GM15510 (cell line): Measurements from ENCODE around the gene CENPU.

Experiments used
- POLR2A ChIP-seq: IDR thresholded peaks from 3 replicates; pipeline ENCODE4 v1.6.1; 2011; ENCODE audit warnings: borderline replicate concordance; ENCODE audit not compliant: insufficient read length; ENCODE audit errors: extremely low read depth

The CENPU gene

DNA sequence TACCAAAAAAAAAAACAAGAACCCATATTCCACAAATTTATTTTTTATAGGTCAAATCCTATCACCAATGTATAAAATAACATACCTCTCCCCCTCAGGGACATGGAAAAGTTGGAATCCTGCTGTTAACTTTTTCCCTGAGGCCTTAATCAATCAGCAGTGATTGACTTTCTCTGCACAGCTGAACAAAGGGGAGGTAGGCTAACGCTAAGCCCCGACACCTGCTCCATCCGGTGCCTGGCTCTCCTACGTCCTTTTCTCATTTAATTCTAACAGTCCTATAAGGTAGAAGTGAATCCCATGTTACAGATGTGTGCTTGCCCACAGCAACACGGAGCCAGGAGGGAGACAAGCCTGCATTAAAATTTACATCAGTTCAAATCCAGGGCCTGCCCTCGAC lies 2.8 kb downstream of the CENPU start:
- TF ChIP-seq POLR2A = no peak

GRCh38 chr4:184729946-184730345 lies 4.0 kb downstream of the CENPU start:
- TF ChIP-seq POLR2A = no peak

DNA sequence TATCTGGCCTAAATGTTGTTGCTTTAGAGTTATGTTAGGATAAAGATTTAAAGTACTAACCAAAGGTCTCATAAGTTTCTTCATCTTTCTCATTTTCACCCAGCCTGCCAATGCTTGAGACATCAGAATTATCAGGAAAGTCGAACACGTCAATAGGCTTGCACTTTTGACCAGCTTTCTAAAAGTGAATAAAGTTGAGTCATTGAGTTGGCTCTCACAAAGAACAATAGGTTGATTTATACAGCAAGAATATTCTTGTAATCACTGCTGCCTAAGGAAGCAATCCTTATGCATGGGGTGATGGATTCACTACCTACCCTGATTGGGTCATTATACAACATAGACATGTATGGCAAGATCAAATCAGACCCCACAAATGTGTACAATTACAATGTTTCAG lies 5.0 kb downstream of the CENPU start:
- TF ChIP-seq POLR2A = no peak

GRCh38 chr4:184727430-184727829 lies 6.5 kb downstream of the CENPU start:
- TF ChIP-seq POLR2A = no peak

DNA sequence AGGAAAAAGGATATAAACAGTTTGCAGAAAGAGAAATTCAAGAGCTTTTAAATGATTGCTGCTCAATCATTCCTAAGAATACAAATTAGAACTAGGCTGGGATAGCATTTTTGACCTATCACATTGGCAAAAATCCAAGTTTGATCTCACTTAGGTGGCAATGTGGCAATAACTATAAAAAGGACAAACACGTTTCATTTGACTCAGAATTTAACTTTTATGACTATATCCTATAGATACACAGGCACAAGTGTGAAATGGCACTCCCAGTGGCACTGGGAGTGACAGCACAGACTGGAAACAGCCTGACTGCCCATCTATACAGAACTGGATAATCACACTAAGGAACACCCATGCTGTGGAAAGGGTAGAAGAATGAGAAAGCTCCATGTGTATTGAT lies 11.1 kb downstream of the CENPU start:
- no peak for TF ChIP-seq POLR2A

- no peak for TF ChIP-seq POLR2A
These were observed 12.6 kb downstream of the CENPU start for GRCh38 chr4:184721254-184721653.

DNA sequence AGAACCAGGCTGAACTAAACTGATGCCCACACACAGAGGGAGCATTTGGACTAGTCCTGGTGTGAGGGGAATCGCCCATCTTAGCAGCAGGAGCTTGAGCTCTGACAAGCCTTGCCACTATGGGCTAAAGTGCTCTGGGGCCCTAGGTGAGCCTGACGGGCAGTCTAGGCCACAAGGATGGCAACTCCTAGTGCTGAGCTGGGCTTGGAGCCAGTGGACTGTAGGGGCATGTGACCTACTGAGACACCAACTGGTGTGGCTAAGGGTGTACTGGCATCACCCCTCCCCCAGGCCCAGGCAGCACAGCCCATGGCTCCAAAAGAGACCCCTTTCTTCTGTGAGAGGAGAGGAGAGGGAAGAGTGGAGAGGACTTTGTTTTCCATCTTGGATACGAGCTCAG lies 14.5 kb downstream of the CENPU start:
- no peak for TF ChIP-seq POLR2A

DNA sequence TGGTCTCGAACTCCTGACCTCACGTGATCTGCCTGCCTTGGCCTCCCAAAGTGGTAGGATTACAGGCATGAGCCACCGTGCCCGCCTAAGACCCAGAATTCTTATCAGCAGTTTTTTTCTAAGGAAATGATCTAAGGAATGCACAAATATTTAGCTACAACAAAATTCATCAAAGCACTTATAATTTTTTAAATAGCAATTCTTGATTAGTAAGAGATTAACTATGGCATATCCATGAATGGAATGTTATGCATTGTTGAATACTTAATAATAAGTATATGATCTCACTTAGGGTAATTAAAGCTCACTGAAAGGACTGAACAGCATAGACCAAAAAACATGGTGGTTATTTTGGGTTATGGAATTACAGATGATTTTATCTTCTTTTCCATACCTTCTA lies 18.4 kb downstream of the CENPU start:
- no peak for TF ChIP-seq POLR2A

GRCh38 chr4:184713887-184714286 lies 20.0 kb downstream of the CENPU start:
- no peak for TF ChIP-seq POLR2A

DNA sequence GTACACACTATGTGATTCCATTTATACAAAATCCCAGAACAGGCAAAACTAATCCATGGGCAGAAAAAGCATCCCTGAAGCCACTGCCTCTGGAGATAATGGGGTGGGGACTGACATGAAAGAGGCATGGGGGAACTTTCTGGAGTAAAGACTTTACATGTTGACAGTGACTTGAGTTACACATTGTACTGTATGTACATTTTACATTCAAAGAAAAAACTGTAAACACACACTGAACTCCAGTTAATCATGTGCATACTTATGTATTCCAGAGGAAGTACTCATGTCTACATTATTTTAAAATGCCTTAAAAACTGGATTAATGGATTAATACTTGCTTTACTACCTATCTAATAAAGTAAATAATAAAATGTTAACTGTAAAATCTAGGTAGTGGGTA lies 21.6 kb downstream of the CENPU start:
- TF ChIP-seq POLR2A = no peak

GRCh38 chr4:184706453-184706852 lies 27.4 kb downstream of the CENPU start:
- no peak for TF ChIP-seq POLR2A

DNA sequence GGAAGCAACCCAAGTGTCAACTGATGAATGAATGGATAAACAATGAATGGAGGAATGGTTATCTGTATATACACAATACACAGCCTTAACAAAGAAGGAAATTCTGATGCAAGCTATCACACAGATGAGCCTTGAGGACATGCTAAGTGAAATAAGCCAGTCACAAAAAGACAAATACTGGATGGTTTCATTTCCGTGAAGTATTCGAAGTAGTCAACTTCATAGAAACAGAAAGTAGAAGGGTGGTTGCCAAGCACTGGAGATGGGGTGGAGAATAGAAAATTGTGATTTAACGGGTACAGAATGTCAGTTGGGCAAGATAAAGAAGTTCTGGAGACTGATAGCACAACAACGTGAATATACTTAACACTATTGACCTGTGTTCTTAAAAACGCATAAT lies 28.2 kb downstream of the CENPU start:
- no peak for TF ChIP-seq POLR2A

DNA sequence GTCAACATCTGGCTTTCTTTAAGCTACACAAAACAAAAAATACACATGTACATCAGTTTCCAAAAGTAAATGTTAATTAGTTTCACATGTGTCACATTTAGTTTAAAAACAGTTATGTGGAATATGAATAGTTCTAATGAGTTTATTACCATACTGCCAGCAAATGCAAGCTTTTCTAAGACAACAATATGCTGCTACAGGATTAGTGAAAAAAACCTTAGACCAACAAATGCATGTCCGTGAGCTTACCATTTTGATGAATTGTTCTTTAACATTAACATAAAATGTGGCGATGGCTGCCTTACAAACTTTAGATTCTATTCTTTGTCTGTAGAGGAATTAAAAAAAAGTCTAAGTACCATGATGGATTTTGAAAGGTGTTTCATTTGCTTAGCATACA lies 31.8 kb downstream of the CENPU start:
- TF ChIP-seq POLR2A = no peak

DNA sequence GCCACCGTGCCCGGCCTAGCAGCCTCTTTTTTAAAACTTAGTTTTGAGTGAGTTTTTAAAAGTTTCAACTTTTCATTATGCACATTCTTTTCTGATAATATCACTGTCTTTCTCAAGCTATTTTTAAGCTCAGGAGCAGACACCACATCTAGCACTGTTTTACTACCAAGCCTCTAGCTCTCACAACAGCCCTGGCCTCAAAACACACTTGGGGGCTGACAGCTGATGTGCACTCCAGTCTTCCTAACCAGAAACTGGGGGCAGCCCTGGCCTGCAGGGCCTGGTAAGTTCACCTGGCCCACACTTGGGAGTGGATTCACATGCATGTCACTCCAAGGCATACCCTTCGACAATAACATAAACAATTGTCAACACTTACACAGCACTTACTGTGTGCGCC lies 34.0 kb downstream of the CENPU start:
- TF ChIP-seq POLR2A = no peak

DNA sequence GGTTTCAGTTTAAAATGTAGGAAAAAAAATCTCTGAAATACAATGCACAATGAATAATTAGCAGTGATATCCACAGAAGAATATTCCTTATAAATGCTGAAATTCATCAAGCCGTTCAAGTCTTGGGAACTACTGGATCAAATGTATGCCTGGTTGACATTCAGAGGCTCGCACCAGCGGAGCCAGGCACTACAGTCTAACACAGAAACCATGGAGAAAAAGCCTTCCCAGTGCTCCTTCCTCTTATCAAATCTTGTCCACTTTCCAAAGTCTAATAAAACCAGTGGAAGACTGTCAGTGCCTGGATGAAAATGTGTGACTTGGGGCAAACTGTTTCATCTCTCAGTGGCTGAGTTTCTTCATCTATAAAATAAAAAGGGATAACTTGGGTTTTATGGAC lies 35.9 kb downstream of the CENPU start:
- no peak for TF ChIP-seq POLR2A

DNA sequence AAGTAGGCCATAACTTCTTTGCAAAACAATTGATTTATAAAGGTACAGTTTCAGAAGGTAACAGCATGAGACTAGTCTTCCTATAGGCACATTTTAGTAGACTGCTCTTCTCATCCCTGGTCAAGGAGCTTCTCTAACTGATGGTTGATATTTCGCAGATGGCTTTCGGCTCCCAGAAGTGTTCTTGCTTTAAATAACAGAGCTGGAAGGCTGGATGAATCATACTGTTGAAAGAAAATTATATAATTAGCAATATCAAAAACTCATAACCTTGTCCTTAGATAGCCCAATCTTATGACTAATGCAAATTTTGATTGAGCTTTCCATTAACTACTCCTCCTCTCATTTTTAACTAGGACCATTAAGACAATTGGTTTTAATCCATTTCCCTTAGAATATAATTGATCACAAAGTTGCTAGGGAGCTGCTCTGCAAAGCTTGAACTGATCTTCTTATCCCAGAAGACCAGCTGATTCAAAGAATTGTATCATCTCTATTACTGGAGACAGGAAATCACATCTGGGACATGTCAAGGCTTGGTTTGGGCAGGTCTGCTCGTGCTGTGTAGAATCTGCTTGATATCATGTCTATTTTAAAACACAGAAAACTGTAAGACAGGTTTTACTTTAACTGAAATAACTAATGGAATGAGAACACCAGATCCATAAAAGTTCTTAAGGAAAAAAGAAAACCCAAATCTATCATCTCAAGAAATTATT lies 38.6 kb downstream of the CENPU start:
- TF ChIP-seq POLR2A = no peak
